NCI-H524 (cell line): ENCODE data around the gene ZBTB16.

ENCODE experiments used
- DNase-seq, 2 experiments: peaks; one replicate each; lab custom pipeline; 2025; lab: John Stamatoyannopoulos, UW

The ZBTB16 gene

DNA sequence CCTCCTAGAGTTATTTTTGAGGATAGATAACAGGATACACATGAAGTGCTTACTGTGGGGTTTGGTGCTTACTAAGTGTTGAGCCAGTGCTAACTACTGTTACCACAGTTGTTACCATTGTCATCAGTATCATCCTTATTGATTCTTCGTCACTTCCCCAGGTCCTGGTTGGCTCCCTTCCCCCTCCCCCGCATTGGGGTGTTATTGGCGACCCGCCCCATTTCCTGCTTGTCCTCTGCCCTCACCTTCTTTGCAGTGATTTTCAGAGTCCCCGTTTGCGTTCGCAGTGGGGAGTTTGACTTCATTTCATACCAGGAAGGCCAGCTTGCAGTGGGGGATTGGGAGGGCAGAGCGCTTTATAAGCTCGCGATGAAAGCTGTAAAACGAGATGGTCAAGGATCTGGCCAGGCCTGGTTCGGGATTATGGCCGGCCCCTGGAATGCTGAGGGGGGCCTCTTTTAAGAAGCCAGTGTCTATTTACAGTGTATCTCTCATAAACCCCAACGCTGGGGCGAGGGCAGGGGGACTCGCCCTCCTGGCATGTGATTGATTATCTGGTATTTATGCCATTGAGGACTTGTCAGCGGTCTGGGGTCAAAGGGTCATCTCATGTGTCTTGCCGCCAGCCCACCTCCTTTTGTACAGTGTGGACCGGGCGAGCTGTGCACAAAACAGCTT is 152.1 kb downstream of the ZBTB16 start:
- no peak for DNase-seq

DNA sequence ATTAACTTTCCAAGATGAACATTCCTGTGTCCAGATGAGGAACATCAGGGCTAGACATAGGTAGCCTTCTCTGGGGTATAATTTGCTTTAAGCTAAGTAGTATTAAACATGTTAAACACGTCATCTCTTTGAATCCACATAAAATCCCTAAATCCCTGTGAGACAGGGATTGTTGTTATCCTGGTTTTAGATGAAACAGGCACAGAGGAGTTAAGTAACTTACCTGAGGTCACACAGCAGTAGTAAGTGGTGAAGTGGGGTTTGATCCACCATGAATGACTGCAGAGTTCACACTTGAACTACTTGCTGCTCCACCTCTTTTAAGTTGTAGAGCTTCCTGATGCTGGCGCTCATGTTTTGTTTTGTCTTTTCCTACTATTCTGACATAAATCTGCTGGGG is 154.1 kb downstream of the ZBTB16 start:
- no peak for DNase-seq

DNA sequence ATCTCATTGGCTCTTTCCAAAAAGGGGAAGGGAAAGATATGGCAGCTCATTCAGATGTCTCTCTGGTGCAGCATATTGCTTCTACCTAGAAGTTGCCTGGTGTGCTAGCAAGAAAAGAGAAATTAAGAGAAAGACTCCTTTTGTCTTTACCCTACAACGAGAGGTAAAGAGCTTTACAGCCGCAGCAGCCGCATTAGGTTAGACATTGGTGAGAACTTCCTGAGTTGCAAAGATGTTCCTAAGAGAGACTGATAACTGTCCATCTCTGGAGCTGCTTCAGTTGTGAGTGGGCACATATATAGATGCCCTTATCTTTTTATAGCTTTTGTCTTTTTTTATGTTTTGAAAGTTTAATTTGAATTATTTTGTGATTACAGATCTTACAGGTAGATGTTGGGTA is 155.9 kb downstream of the ZBTB16 start:
- DNase-seq = no peak

DNA sequence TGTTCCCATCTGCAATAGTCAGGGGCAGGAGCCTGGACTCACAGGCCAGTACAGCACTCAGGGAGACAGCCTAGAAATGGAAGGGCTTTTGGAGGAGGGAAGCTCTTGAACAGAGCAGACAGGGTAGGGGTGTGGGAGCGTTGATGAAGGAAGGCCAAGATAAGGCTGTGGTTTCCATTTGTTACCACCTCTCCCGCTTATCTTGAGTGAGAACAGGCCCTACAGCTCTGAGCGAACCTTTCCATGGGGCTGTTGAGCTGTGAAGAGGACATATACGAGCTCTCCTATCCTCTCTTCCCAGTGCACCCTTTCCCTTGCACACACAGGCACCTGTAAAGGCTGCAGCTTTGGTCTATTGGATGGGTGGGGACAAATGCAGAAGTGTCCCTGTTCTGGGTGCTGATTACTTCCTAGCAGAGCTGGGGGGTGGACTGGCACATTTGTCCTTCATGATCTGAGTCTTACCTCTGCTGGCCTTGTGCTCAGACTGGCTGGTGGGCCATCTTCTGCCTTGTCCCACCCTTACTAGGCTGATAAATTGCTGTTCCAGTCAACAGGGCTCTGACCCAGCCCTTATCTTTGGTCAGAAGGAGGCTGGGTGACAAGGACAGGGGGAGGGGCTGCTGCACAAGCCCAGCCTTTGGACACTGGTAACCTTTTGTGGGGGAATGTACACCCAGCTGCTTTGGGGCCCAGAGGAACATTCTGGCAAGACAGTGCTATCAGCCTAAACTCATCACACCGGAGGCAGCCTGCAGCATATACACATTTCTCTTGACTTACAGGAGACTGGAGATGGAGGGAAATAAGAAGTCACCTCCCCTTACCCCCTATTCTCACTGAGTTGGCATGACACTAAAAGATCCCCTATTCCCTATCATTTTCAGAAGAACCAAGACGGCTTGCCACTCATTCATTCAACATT is 156.6 kb downstream of the ZBTB16 start:
- DNase-seq = no peak

DNA sequence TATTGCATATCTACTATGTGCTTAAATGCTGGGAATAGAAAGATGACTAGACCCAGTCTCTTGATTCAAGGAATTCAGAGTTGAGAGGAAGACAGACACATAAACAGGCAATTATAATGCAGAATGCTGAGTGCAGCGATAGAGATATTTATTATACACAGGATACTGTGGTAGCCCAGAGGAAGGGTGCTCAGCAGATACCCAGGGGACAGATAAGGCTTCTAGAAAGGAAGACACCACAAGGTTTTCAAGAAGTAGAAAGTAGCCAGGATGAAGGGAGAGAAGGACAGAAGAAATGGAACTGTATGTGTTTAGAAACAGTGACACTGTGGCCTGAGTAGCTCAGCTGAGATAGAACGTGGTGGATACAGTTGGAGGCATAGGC is 157.3 kb downstream of the ZBTB16 start:
- DNase-seq = no peak

DNA sequence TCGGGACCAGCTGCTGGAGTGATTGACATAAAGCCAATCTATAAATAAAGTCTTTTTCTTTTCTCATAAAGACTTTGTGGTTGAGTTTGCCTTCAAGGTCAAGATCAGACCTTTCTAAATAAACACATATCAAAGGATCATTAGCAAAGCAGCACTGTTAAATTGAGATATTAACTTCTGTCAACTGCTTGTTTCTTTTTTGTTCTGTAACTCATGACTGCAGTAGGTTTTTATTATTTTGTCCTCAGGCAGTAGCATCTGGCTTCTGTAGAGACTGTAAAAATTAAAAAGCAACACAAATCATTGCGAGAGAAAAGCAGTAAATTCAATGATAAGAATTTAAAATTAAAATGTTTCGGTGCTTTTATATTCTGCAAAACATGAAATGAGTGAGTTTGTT is 159.0 kb downstream of the ZBTB16 start:
- DNase-seq = no peak

DNA sequence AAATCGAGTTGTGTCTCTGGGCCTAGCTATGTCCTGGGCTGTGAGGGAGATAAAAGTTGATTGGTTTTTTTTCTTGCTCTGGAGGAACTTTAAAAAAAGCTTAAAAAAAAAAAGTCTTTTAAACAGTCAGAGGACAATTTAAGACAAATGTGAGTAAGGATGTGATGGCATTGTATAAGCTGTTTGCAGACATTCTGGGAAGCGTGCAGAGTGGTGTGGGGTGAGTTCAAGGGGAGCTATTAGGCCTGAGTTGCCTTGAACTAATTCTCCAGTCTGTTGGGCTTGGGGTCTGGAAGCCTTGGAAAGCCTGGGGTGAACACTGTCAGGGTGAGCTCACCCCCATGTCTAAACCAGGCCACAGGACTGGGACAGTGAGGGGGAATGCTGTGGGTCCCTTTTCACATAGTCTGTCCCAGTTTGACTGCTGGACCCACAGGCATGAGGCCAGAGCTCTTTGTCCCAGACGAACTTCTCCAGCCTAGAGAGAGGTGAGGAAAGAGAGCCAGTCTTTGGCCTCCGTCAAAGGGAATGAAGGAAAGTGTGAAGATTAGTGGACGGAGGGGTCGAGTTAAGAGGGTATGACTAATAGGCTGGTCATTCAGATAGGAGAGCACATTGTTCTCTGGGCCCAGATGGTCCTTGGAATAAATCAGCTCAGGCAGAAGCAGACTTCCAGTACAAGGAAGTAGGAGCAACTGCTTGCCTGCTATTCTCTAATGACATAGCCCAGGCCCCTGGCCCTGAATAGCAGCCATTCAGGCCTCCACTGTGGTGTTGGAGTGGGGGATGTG is 160.2 kb downstream of the ZBTB16 start:
- peak in 1 of 2 experiments; percentile 20 for DNase-seq

DNA sequence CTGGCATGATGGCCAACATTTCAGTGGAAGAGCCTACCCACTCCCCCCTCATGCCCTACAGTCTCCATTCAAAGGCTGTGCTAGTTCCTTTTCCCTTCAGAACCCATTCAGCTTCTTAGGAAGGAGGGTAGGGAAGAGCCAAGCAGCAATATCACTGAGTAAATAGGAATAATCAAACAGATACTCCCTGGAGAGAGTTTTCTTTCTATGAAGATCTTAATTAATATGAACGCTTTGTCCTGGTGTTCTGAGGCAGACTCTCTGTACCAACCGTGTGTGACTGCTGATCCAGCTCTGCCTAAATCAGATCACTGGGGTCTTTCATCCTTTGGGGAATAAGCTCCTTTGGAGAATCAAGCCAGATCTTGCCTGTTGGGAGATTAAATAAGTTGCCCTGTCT is 161.5 kb downstream of the ZBTB16 start:
- DNase-seq = no peak

DNA sequence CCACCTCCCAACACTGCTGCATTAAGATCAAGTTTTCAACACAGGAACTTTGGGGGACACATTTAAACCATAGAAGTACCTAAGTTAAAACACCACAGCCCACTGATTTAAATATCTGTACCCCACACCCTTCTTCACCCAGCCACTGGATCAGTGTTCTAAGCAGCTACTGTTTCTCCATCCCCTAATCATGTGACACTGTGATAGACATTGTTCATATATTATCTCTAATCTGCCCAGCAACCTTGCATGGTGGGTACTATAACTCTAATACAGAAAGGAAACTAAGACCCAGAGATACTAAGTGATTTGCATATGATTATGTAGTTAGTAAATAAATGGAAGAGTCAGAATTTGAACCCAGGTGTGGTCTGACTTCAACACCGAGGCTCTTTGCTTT is 166.2 kb downstream of the ZBTB16 start:
- no peak for DNase-seq

DNA sequence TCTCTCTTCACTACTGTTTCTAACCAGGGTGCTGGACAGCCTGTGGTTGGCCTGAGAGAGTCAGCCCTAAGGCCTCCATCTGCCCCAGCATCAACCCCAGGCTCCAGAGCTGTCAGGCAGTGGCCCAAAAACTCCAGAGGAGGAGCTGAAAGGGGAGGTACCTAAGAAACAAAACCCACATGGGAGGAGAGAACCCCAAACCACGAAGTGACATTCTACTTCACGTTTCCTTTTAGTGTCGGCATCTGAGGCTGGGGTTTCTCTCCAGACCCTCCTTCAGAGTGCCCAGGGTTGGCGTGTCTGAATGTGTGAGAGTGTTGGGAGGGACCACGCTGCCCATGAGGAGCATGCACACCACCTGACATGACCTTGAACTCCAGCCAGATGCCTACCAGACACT is 166.8 kb downstream of the ZBTB16 start:
- no peak for DNase-seq

DNA sequence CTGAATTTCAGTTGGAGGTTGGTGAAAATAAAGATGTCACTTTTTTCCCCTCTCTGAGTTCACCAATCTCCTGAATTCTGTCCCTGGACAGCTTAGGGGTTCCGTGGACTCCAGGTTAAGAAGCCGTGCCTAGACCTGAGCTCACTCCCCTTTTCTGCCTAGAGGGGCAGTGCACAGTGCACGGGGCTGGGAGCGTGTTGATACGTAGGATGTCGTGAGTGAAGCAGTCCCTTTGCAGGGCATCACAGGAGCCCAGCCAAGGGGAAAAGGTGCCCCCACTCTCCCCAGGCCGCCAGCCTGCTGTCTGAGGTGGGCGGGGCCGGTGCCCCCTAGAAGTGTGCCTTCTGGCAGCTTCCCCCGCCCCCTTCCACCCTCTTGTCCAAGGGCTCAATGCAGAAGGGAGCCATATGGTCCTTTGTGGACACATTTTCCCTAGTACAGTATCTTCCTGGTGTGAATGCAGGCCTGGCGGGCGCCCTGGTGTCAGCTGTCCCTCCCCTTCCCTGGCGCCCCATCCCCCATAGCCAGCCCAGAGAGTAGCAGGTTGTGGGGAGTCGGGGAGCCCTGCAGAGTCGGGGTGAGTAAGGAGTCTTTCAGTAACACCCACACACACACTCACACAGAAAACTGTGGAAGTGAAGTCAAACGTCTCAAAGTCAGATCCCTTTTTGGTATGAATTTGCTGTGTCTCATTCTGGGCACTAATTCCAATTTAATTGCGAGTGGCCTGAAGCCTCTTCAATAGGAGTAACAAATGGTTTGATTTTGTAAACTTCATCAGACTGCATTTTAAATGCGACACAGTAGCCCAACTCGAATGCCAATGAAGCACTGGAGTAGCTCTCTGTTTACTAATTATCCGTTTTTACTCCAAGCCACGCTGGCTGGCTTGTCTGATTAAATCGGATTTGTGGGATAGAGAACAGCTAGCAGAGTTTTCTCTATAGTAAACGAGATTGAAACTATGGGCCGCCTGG is 169.2 kb downstream of the ZBTB16 start:
- DNase-seq = peak; percentile 89 to 98

DNA sequence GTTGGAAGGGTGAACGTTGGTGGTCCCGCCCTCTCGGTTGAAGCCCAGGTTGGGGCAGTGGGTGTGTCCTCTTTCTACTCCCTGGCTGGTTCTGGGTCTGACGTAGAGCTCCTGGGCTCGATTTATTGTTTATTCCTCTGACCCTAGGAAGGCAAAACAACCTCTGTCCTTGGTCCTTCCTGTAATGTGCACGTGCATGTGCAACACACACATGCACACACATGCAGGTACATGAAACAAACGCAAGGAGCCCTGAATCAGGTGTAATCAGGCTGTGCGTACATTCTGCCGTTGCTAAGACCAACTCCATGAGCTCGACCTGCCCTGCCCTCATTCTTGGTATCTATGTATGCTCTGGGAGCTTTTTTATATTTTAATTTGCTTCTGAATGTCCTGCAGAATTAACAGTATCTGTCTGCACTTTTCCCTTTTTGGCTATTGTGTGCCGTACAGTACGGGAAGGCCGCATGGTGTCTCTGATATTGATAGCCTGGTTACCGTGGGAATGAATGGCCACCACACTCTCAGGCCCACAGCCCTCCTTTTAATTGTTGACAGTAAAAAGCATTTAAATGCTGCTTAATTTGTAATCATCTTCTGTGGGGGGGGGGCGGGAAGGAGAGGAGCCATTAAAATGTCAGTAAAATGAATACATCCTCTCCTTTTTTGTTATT is 170.7 kb downstream of the ZBTB16 start:
- DNase-seq = no peak

DNA sequence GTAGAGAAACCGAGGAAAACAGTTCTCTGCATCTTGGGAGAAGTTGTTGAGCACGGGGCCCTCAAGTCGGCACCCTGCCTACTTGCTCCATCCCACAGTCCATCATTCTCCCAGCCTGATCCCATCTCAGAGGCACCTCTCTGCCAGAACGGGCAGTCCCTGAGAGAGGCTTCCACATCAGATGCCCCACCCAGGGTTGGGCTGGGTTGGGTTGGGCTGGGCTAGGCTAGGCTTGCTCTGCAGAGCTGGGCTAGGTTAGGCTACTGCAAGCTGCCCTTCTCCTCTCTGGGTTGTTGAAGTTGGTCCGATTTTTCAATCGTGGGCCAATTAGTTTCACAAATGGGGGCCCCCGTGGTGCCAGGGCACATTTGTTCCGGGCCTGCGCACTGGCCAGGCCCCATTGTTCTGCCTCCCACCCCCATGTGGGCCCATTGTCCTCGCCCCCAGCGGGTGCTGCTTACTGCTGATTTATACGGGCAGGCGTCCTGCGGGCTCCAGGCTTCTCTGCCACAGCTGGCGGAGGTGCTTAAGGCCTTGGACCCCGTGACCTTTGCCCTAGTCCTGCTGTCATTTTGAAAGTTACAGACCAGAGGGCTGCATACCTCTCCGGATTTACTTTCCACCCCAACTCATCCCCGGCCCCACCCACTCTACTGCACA is 173.0 kb downstream of the ZBTB16 start:
- no peak for DNase-seq

DNA sequence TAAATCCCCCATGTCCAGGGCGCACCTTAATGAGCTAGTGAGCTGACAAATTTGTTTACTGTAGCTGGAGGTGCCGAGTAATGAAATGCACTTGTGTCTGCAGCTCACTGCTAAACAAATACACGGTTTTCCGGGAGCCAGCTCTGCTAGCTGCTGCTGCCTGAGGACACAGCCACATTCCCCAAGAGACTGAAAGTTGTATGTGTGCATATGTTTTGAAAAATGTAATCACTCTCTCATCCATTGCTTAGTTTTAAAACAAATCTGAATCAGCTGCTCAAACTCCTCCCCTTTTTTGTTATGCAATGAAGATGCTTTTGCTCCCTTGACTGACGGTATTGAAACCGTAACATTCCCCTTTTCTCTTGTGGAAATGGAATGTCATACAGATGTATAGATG is 174.2 kb downstream of the ZBTB16 start:
- no peak for DNase-seq

DNA sequence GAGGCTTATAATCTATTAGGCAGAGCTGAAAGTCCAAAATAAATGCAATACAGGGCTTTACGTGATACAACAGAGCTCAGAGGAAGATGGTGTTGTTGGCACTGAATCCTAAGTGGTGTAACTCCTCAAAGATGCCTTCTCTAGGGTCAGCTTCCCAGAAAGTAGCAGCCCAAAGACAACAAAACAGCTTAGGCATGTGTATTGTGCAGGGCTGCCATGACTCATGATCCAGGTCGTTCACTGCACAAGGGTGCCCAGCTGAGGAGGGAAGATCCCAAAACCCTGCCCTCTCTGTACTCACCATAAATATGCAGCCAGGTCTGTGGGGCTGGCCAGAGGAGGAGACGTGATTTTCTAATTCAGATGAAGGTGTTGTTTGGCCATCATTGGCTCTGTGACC is 177.3 kb downstream of the ZBTB16 start:
- no peak for DNase-seq

DNA sequence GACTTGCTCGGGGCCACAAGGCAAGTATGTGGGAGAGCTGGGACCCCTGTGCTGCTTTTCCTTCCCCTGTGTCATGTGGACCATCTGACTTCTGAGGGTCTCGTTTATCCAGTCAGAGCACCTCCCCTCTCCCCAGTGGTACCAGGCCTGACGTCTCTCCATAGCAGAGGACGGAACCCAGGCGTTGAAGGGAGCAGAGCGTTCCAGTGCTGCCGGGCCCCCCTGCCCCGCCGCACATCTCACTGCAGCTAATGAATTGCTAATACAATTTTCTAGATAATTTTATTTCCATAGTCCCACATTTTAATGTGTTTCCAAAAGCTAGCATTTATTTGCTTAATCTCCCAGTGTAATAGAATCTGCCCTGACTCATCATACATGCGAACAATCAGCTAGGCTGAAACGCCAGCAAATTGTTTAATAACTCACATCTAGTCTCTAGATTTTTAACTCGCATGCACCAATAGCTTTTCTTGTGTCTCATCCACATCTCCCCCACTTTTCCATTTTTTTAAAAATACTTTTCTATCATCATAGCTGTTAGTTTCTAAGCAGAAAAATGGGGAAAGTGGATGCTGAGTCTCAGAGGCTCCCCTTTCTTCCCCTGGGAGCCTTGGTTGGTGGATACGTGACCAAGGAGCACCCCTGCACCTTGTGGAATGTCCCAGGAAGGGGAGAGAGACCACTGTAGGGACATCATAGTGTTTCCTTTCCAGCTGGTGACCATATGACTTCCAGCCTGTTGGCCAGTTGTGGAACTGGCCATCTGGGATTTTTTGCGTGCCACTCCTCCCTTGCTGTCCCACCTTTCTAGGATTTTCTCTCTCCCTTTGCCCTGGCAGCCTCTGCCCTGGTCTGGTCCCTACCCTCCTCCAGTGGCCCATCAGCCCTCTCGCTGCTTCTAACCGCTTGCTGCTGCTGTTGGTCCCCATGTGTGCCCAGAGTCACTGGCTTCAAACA is 178.1 kb downstream of the ZBTB16 start:
- no peak for DNase-seq

DNA sequence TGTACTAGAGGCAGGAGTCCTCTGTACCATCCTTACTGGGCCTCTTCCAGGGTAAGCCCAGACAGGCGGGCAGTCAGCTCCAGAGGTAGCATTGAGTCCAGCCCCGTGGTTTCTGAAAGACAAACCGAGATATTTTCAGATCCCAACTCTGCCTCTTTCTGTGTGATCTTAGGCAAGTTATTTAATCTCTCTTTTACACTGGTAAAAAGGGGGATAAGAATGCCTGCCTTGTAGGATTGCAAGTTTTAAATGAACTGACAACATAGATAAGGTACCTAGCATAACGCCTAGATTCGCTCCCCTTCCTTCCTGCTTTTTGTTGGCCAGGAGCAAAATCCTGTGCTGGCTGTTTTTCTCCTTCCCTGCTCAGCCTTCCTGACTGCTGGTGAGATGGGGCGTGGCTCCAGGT is 180.2 kb downstream of the ZBTB16 start:
- no peak for DNase-seq

DNA sequence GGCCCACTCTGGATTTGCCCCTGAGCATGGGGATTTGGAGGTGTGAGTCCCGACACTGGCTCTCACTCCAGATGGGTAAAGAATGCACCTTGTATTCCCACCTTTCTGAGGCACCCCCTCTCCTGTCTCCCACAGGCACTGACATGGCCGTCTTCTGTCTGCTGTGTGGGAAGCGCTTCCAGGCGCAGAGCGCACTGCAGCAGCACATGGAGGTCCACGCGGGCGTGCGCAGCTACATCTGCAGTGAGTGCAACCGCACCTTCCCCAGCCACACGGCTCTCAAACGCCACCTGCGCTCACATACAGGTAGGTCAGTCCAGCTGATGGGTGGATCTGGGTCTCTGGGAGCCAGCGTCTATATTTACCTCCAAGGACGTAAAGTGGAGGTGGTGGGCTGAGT is 182.5 kb downstream of the ZBTB16 start:
- DNase-seq = no peak
